Measurements from ENCODE around the gene DNAAF8. TPM values are rescaled to one million over a fixed set of nuclear protein-coding genes. Genes with fewer than 3 reads are reported as not detected.

DNAAF8 gene
- total RNA-seq, 4 donors from 2014 or later: 0.42 to 1.7 (median 0.94) TPM

GRCh38 chr16:4701791-4702465, 32.4 kb upstream of the DNAAF8 start:
- H3K9me3 ChIP-seq: no peaks in the 10 kb centered on the region
- H3K4me1 ChIP-seq: peaks cover 0 to 5% (median under 1%) of the 10 kb centered on the region in 4 donors
- intact Hi-C loops (cut with DNase I): no loop called here
- WGBS: 83% methylated on average over 7 of the region's 17 CpGs
- TF ChIP-seq EP300 (IDR thresholded peaks at IDR 0.05) (no peak), POLR2AphosphoS5 (IDR thresholded peaks at IDR 0.05) (no peak), POLR2A (IDR thresholded peaks at IDR 0.05; ENCODE audit: low read depth) (no peak)
- no peak overlapping the region for H3K4me3 ChIP-seq
- no peaks in the 10 kb centered on the region for H3K27me3 ChIP-seq
- H3K36me3 ChIP-seq: peaks cover 59 to 100% (median 83%) of the 10 kb centered on the region in 4 donors
- no peak for DNase-seq (ENCODE audit: extremely low spot score)
- no peak overlapping the region for H3K27ac ChIP-seq (replicated peaks in 1 of 4)

- Histone ChIP-seq H3K9me3 (no peaks in the 10 kb centered on the region), H3K4me3 (no peak overlapping the region), H3K4me1 (no peaks in the 10 kb centered on the region), H3K27ac (replicated peaks in 1 of 4) (no peak overlapping the region), H3K27me3 (no peaks in the 10 kb centered on the region), H3K36me3 (peaks cover 59 to 98% (median 82%) of the 10 kb centered on the region in 4 donors)
- WGBS: 88% methylated on average over 7 of the region's 7 CpGs
- no peak for DNase-seq (ENCODE audit: extremely low spot score)
- intact Hi-C loops (cut with DNase I): no loop called here
- TF ChIP-seq POLR2A (IDR thresholded peaks at IDR 0.05; ENCODE audit: low read depth): no peak
- no peak for TF ChIP-seq EP300 (IDR thresholded peaks at IDR 0.05)
- no peak for TF ChIP-seq CTCF (IDR thresholded peaks at IDR 0.05)
- no peak for TF ChIP-seq POLR2AphosphoS5 (IDR thresholded peaks at IDR 0.05)
These were observed 31.9 kb upstream of the DNAAF8 start for GRCh38 chr16:4702466-4702808.

GRCh38 chr16:4703906-4704305, 30.4 kb upstream of the DNAAF8 start:
- Histone ChIP-seq H3K27me3 (no peaks in the 10 kb centered on the region), H3K9me3 (no peaks in the 10 kb centered on the region), H3K27ac (replicated peaks in 1 of 4) (no peak overlapping the region), H3K4me3 (no peak overlapping the region), H3K36me3 (peaks cover 51 to 91% (median 75%) of the 10 kb centered on the region in 4 donors), H3K4me1 (no peaks in the 10 kb centered on the region)
- 81% methylated on average over 7 of the region's 7 CpGs for WGBS
- no peak for TF ChIP-seq POLR2A (IDR thresholded peaks at IDR 0.05; ENCODE audit: low read depth)
- TF ChIP-seq CTCF (IDR thresholded peaks at IDR 0.05): no peak
- TF ChIP-seq EP300 (IDR thresholded peaks at IDR 0.05): no peak
- no peak for TF ChIP-seq POLR2AphosphoS5 (IDR thresholded peaks at IDR 0.05)
- no peak for DNase-seq (ENCODE audit: extremely low spot score)
- intact Hi-C loops (cut with DNase I): no loop called here

GRCh38 chr16:4704491-4704890, 29.8 kb upstream of the DNAAF8 start:
- no peak overlapping the region for H3K4me3 ChIP-seq
- no peak overlapping the region for H3K27ac ChIP-seq (replicated peaks in 1 of 4)
- DNase-seq (ENCODE audit: extremely low spot score): no peak
- intact Hi-C loops (cut with DNase I): no loop called here
- no peaks in the 10 kb centered on the region for H3K4me1 ChIP-seq
- 95% methylated on average over 8 of the region's 8 CpGs for WGBS
- H3K36me3 ChIP-seq: peaks cover 52 to 90% (median 72%) of the 10 kb centered on the region in 4 donors
- no peak for TF ChIP-seq EP300 (IDR thresholded peaks at IDR 0.05)
- no peak for TF ChIP-seq POLR2AphosphoS5 (IDR thresholded peaks at IDR 0.05)
- no peak for TF ChIP-seq POLR2A (IDR thresholded peaks at IDR 0.05; ENCODE audit: low read depth)
- no peak for TF ChIP-seq CTCF (IDR thresholded peaks at IDR 0.05)
- no peaks in the 10 kb centered on the region for H3K9me3 ChIP-seq
- H3K27me3 ChIP-seq: no peaks in the 10 kb centered on the region

- WGBS: 97% methylated on average over 14 of the region's 14 CpGs
- Histone ChIP-seq H3K9me3 (no peaks in the 10 kb centered on the region), H3K27me3 (no peaks in the 10 kb centered on the region), H3K4me1 (no peaks in the 10 kb centered on the region), H3K4me3 (no peak overlapping the region), H3K27ac (replicated peaks in 1 of 4) (no peak overlapping the region), H3K36me3 (peaks cover 51 to 90% (median 72%) of the 10 kb centered on the region in 4 donors)
- intact Hi-C loops (cut with DNase I): no loop called here
- TF ChIP-seq CTCF (IDR thresholded peaks at IDR 0.05) (no peak), POLR2AphosphoS5 (IDR thresholded peaks at IDR 0.05) (no peak), POLR2A (IDR thresholded peaks at IDR 0.05; ENCODE audit: low read depth) (no peak), EP300 (IDR thresholded peaks at IDR 0.05) (no peak)
- DNase-seq (ENCODE audit: extremely low spot score): no peak
These were observed 29.4 kb upstream of the DNAAF8 start for GRCh38 chr16:4704913-4705312.

Data from esophagus muscularis mucosa (tissue), 4 donors.